Muscle of back (tissue), 13 donors: ENCODE data around the gene RAP2C. TPM values are rescaled to one million over a fixed set of nuclear protein-coding genes. Genes with fewer than 3 reads are reported as not detected.

Experiments used
- DNase-seq, 3 donors: peaks; one replicate each; pipeline versions ENCODE4 v3.0.0 to v3.0.0-alpha.2; 2013
- long read RNA-seq, 9 donors: transcript quantifications; one replicate each; lab custom pipeline, GENCODE V29; 2026
- polyA plus RNA-seq, 10 donors: library from polyadenylated mRNA; unstranded; fragments of 120-200 nt; gene quantifications; one replicate each; pipeline ENCODE4 v1.2.1, GENCODE V29; 2013; ENCODE audit not compliant: insufficient read length in 10 of 10

RAP2C gene
- 10 to 100 TPM; 54.5 to 85.8 (median 70.6) TPM for polyA plus RNA-seq
- long read RNA-seq, donor 1, partial matches to known transcripts, result 7 of 10 reads
- long read RNA-seq, donor 1, other reads (novel, unspliced or antisense), result 0 of 10 reads
- long read RNA-seq, donor 2, partial matches to known transcripts, result 9 of 15 reads
- long read RNA-seq, donor 2, other reads (novel, unspliced or antisense), result 0 of 15 reads
- long read RNA-seq, donor 3, result 0 reads
- long read RNA-seq, donor 4, partial matches to known transcripts, result 8 of 11 reads
- long read RNA-seq, donor 4, other reads (novel, unspliced or antisense), result 0 of 11 reads
- long read RNA-seq, donor 5, transcript RAP2C-201 (4 exons, 3,896 nt), result major isoform, 6 of 15 reads
- long read RNA-seq, donor 5, partial matches to known transcripts, result 8 of 15 reads
- long read RNA-seq, donor 5, other reads (novel, unspliced or antisense), result 0 of 15 reads
- long read RNA-seq, donor 6, partial matches to known transcripts, result 6 of 11 reads
- long read RNA-seq, donor 6, other reads (novel, unspliced or antisense), result 0 of 11 reads
- long read RNA-seq, donor 7, partial matches to known transcripts, result 0 of 1 reads
- long read RNA-seq, donor 7, other reads (novel, unspliced or antisense), result 0 of 1 reads
- long read RNA-seq, donor 8, partial matches to known transcripts, result 5 of 6 reads
- long read RNA-seq, donor 8, other reads (novel, unspliced or antisense), result 0 of 6 reads
- long read RNA-seq, donor 9, partial matches to known transcripts, result 0 of 1 reads
- long read RNA-seq, donor 9, other reads (novel, unspliced or antisense), result 0 of 1 reads

DNA sequence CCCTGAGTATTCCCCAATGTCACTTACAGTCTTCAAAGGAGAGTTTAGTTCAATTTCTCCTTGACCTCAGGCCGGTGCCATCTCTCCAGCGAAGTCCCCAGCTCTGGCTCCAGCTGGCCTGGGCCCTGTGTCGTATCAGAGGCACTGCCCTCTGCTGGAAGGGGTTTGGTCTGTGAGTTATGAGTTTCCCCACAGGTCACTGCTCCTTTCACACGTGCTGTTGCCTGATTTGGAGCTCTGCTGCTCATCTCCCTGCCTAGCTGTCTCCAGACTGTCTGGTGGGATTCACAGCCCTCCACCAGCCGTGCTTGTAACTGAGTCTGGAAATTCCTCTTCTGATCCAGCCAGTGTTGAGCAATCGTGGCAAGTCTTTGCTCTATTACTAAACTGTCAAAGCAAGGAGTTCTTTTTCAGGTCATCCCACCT lies at the start of gene RAP2C:
TSS of gene RAP2C (minus strand) at position 105 of the 426 bp plus-strand sequence. CDS start 2,179 bp downstream, outside the sequence.
- peak; percentile 55 to 78 (median 63) for DNase-seq

DNA sequence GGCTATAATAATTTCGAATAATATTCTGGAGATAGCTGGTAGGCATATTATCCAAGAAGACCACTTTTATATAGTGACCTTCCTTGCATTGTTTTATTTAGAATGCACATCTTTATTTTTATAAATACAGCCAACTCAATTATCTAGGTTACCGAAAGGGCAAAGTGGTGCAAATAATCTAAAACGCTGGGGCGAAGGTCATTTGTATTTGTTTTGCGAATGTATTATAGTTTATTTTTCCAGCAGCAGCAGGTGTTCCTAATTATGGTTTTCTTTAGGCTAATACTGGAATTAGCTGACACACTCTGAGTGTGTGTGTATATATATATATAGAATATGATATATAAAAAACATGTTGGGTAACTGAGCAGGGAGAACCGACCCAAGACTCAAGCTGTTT lies 48.1 kb upstream of the RAP2C start:
- no peak for DNase-seq

- peak in 1 of 3 donors; percentile 49 for DNase-seq
Observed at GRCh38 chrX:132266583-132267355, 47.5 kb upstream of the RAP2C start.

DNA sequence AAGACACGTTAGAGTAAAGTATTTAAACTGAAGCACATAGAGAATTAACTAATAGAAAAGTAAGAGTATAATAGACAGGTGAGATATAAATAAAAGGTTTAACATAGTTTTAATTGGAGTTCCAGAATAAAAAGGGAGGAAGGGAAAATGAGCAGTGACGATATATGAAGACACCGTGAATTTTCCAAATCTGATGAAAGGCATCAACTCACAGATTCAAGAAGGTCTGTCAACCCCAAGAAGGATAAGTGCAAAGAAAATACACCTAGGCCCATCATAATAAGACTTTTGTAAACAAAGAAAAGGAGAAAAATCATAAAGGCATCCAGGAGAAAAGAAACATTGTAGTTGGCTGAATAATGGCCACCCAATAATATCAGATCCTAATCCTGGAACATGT lies 43.9 kb upstream of the RAP2C start:
- no peak for DNase-seq

GRCh38 chrX:132258509-132258908 lies 39.3 kb upstream of the RAP2C start:
- no peak for DNase-seq

DNA sequence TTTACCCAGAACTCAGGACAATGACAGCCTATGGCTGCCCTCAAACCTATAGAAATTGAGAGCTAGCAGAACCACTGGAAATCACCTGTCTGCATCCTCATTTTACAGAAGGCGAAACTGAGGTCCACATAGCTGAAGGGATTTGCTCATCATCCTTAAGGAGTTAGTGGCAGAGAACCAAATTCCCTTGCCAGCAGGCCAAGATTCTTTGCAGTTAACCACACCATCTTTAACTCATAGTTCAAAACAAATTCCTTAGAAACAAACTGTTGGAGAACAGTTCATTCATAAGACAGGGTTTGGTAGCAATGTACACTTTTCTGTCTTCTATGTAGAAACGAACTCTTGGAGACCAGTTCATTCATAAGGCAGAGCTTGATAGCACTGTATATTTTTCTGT lies 37.9 kb upstream of the RAP2C start:
- no peak for DNase-seq

GRCh38 chrX:132236121-132236520 lies 16.9 kb upstream of the RAP2C start:
- no peak for DNase-seq

DNA sequence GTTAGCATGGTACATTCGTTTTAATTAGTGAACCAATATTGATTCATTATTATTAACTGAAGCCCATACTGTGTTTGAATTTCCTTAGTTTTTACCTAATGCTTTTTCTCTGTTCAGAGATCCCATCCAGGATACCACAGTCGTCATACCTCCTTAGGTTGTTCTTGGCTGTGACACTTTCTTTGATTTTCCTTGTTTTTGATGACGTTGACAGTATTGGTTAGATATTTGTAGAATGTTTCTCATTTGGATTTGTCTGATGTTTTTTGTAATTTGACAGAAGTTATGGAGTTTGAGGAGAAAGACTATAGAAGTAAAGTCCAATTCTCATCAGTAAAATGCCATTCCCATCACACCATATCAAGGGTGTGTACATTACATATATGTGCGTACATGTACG lies 16.2 kb upstream of the RAP2C start:
- no peak for DNase-seq

- no peak for DNase-seq
Observed at GRCh38 chrX:132231587-132231986, 12.3 kb upstream of the RAP2C start.

DNA sequence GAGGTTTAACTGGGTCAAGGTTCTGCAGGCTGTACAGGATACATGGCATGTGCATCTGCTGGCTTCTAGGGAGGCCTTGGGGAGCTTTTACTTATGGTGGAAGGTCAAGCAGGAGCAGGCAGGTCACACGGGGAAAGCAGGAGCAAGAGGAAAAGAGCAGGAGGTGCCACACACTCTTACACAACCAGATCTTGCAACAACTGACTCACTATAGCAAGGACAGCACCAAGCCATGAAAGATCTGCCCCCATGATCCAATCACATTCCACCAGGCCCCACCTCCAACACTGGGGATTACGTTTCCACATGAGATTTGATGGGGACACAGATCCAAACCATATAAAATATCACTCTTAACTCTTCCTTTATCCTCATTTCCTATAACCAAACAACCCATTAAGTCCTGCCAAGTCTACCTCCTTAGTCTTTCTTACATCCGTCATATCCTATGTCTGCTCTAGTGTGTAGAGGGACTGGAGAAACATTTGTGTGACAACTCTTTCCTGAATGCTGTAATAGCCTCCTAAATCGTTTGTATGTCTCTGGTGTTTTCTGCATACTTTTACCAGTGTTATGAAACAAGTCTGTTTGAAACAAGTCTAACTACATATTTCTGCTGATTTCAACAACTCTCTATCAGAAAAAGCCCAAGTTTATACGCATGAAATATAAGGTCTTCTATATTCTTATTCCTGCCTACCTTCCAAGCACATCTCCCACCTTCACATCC lies 8.3 kb upstream of the RAP2C start:
- DNase-seq, result no peak

DNA sequence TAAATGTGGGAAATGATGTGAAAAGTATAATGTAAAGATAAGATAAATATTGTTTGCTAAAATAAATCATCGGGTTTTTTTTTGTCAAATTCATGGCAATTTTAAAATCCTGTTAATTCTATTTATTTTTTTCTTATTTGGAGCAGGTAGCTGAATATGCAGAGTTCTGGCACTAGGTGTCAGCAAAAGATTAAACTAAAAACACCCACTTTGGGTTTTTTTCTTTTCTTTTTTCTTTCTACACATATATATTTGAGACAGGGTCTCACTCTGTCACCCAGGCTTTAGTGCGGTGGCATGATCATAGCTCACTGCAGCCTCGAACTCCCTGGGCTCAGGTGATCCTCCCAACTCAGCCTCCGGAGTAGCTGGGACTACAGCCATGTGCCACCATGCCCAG lies 6.9 kb upstream of the RAP2C start:
- DNase-seq, result no peak

- DNase-seq, result peak; percentile 78 to 91 (median 85)
Observed at GRCh38 chrX:132218100-132218812, 991 bp downstream of the RAP2C start.

- DNase-seq, result peak; percentile 75 to 95 (median 87)
Observed at GRCh38 chrX:132217203-132218073, 1.8 kb downstream of the RAP2C start.

- DNase-seq, result peak in 1 of 3 donors; percentile 28
Observed at GRCh38 chrX:132216806-132217202, 2.4 kb downstream of the RAP2C start.

- DNase-seq, result peak in 1 of 3 donors; percentile 46
Observed at GRCh38 chrX:132216283-132216682, 3.0 kb downstream of the RAP2C start.

- no peak for DNase-seq
Observed at GRCh38 chrX:132214518-132214917, 4.7 kb downstream of the RAP2C start.

DNA sequence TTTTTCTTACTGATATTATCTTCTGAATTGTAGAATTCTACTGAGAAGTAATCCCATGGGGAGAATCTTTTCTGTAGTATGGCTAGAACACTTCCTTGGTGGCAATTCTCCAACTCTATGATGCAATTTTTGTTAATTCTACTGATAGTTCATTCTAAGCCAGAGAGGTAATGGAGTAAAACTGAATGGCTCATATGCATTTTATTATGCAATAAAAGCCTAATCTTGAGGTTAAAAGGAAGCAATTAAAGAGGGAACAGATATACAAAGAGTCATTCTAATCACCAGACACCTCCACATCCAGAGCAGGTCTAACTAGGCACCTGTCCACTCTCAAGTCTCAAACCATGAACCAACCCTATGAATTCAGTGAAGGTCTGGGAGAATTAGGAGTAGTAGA lies 9.7 kb downstream of the RAP2C start:
- no peak for DNase-seq

DNA sequence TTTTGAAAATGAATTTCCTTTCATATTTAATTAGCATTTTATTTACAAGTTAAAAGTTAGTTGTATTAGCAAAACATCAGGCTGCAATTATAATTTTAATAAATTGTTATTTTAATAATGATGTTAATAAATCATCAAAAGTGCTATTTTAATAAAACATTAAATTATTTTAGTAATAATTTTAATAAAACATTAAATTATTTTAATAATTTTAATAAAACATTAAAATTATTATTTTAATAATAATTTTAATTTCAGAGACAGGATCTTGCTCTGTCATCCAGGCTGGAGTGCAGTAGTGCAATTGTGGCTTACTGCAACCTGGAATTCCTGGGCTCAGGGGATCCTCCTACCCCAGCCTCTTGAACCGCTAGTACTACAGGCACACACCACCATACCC lies 10.8 kb downstream of the RAP2C start:
- DNase-seq, result no peak

GRCh38 chrX:132207996-132208395 lies 11.3 kb downstream of the RAP2C start:
- DNase-seq, result no peak

DNA sequence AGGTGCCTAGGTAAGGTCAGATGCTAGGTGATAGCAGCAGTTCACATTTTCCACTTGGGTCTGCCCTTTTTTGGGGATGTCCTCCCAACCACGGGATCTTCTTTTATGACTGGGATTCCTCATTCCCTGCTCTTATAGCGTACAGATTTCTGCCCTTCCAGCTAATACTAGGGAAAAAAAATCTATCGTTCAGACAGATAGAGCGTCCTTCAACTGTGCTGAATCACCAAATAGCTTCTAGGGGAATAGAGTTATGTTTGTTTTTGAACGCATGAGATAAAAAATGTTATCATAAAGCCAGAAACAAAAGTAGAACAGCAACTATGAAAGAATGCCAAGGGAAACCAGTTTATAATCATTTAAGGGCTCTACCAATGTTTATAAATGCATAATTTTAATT lies 13.0 kb downstream of the RAP2C start:
- DNase-seq, result no peak
